Stimulated activated CD4-positive, alpha-beta T cell treated with anti-CD3 and anti-CD28 coated beads, Interleukin-15, amount 100 ng/mL, for 48 hours (primary cell): Measurements from ENCODE around the gene MRPL58.
A peak's percentile ranks its signal among the peaks of the same experiment; 100 is the strongest.
"Not testable (repeated sequence)": the region's sequence is repeated elsewhere in the genome, so short reads cannot be mapped to it uniquely, and the experiment has no call there.

ENCODE experiments used
- DNase-seq, 2 donors: peaks; one replicate each; pipeline ENCODE4 v3.0.0-alpha.2; 2020; ENCODE audit warnings: low read depth in 2 of 2

Gene MRPL58

GRCh38 chr17:74987418-74987908, 25.0 kb upstream of the MRPL58 start, which contains the start of gene CDR2L:
Gene CDR2L (plus strand): TSS chr17:74987632. CDS start chr17:74988044, 412 bp downstream.
- peak; percentile 79 to 90 for DNase-seq

DNA sequence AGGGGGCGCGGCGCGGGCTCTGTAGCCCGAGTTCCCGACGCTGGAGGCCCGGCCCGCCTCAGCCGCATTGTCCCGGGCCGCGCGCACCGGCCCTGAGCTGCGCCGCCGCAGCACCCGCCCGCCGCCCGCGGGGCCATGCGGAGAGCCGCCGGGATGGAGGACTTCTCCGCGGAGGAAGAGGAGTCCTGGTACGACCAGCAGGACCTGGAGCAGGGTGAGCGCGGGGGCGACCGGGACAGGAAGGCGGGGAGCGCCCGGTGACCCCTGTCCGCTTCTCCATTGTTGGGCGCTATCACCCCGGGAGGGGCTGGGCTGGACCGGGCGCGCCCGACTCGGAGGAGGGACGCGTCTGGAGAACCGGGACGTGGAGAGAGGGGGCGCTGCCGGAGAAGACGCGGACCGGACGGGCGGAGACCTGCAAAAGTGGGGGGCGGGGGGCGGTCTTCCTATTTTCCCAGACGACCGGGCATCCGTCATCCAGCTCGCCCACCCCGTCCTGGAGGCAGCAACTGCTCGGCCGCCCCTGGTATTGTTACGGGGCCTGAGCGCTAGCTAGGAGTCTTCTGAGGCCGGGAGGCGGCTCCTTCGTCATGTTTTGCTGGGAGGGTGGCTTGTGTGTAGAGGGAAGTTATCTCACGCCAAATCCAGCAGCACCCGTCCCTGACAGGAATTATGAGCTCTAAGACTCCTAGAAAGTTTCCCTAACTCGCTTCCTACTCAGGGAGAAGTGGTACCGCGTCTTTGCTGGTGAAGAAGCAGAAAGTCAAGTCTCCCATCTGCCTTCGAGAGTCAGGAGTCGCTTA, 24.4 kb upstream of the MRPL58 start:
- DNase-seq: no peak

GRCh38 chr17:74990581-74991105, 21.8 kb upstream of the MRPL58 start:
- no peak for DNase-seq

DNA sequence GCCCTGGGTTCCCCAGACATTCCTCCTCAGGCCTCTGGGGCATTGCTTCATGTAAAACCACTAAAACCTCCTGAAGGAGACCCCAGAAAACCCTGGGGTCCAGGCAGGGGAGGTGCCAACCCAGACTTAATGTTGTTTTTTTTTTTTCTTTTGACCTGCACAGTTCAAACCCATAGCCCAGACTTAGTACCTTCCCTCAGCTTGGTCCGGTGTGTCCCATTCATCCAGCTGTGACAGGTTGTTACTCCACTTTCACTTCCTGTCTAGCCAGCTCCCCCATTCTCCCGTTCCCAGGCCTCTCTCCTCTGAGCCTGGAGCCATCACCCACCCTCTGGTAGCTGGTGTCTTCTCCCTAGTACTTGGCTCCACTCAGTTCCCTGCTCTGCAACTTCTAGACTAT, 20.2 kb upstream of the MRPL58 start:
- DNase-seq: no peak

DNA sequence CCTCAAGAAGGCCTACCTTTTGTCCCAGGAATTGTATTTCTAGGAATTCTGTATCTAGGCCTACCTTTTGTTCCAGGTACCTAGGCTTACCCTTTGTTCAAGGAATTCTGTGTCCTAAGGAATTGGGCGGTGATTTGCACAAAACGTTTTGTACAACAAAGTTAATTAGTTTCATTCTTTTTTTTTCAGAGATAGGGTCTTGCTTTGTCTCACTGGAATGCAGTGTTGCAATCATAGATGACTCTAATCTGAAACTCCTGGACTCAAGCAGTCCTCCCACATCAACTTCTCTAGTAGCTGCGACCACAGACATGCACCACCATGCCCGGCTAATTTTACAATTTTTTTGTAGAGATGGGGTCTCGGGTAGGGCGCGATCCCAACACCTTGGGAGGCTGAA, 18.0 kb upstream of the MRPL58 start:
- DNase-seq: no peak

DNA sequence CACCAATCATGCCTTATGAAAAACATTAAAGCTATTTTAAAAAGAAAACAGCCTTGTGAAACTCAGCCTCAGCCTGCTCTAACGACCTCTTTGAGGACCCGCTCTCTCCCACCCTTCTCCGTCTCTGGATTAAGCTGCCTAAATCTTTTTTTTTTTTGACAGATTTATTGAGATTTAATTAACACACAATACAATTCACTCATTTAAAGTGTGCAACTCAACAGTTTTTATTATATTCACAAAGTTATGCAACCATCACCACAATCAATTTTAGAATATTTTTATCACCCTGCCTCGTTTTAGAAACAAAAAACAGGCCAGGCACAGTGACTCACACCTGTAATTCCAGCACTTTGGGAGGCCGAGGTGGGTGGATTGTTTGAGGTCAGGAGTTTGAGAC, 16.6 kb upstream of the MRPL58 start:
- no peak for DNase-seq

- DNase-seq: no peak
These were observed 13.7 kb upstream of the MRPL58 start for GRCh38 chr17:74998783-74999182.

- DNase-seq: no peak
These were observed 12.9 kb upstream of the MRPL58 start for GRCh38 chr17:74999523-74999922.

- DNase-seq: no peak
These were observed 10.3 kb upstream of the MRPL58 start for GRCh38 chr17:75001915-75002843.

DNA sequence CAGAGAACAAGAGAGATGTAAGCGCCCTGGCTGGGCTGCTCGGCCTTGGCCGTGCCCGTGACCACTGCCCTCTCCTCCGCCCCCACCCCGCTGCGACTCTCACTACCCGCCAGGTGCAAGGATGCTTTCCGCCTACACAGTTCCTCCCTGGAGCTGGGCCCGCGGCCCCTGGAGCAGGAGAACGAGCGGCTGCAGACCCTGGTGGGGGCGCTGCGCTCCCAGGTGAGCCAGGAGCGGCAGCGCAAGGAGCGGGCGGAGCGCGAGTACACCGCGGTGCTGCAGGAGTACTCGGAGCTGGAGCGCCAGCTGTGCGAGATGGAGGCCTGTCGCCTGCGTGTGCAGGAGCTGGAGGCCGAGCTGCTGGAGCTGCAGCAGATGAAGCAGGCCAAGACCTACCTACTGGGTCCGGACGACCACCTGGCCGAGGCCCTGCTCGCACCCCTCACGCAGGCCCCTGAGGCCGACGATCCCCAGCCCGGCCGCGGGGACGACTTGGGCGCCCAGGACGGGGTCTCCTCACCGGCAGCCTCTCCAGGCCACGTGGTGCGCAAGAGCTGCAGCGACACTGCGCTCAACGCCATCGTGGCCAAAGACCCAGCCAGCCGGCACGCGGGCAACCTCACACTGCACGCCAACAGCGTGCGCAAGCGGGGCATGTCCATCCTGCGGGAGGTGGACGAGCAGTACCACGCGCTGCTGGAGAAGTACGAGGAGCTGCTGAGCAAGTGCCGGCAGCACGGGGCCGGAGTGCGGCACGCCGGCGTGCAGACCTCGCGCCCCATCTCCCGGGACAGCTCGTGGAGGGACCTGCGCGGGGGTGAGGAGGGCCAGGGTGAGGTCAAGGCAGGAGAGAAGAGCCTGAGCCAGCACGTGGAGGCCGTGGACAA, 9.2 kb upstream of the MRPL58 start:
- DNase-seq: no peak

GRCh38 chr17:75003957-75004355, 8.5 kb upstream of the MRPL58 start:
- no peak for DNase-seq

DNA sequence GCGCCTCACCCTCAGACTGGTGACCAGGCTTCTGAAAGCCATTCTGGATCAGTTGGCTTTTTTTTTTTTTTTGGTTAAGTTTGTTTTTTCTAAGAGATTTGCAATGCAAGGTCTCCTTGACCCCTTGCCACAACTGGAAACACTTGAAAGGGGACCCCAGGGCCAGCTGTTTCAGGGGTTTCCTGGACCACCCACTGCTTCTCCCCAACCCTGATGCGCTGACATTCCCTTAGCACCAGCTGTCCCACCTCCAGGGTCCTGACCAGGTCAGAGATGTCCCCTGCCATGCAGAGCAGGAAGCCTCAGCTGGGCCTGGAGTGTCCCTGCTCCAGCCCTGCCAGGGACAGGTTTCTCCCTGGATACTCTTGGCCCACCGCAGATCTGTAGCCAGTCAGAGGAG, 8.1 kb upstream of the MRPL58 start:
- DNase-seq: no peak

DNA sequence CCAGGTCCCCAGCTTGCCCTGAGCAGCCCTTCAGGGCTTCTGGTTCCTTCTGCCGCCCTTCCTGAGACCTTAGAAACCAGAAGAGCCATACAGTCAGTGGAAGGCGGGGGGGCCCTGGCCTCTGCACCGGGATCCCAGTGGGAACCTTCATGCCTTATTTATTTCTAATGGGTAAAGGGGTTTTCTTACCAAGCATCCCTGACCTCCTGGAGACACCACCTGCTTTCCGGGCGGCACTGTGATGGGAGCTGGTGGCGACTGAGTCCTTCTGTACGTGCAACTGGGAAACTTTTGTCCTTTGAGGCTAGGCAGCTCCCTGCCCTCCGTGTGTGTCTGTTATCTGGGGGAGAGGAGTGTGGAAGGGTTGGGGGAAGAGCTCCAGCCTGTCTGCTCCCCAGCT, 7.2 kb upstream of the MRPL58 start:
- no peak for DNase-seq

GRCh38 chr17:75006084-75006483, 6.4 kb upstream of the MRPL58 start:
- DNase-seq: not testable (repeated sequence)

GRCh38 chr17:75006653-75007052, 5.8 kb upstream of the MRPL58 start:
- no peak for DNase-seq

- DNase-seq: no peak
These were observed 4.1 kb upstream of the MRPL58 start for GRCh38 chr17:75008373-75008772.

- DNase-seq: no peak
These were observed 3.2 kb upstream of the MRPL58 start for GRCh38 chr17:75009139-75009724.

DNA sequence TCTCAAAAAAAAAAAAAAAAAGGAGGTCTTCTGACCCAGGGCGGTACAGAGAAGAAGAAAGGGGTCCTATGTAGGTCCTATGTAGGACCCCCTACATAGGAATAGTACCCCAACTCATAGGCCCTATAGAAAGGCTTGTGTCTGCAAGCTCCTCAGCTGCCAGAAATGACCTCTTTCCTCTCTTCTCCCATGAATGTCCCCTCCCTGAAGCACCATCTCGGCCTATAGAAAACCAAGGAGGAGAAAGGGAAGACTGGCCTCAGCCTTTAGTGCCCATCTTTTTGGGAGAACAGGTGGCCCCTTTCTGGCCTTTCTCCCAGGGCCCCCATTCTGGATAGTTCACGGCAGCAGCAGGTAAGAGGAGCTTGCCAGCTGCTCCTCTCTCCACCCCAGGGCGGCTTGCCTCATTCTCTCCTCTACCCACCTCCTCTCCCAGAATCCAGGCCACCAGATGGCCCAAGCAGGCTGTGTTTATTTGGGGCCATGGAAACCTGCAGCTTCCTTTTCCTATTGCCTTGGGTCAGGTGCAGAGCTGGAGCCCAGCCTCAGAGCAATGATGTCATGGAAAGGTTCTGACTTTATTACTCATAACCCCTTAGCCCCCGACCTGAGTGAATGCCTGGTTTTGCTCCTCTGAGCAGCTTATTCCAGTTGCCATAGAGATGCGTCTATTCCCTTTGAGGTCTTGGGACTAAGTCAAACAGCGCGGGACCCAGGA, 1.6 kb upstream of the MRPL58 start:
- DNase-seq: no peak

DNA sequence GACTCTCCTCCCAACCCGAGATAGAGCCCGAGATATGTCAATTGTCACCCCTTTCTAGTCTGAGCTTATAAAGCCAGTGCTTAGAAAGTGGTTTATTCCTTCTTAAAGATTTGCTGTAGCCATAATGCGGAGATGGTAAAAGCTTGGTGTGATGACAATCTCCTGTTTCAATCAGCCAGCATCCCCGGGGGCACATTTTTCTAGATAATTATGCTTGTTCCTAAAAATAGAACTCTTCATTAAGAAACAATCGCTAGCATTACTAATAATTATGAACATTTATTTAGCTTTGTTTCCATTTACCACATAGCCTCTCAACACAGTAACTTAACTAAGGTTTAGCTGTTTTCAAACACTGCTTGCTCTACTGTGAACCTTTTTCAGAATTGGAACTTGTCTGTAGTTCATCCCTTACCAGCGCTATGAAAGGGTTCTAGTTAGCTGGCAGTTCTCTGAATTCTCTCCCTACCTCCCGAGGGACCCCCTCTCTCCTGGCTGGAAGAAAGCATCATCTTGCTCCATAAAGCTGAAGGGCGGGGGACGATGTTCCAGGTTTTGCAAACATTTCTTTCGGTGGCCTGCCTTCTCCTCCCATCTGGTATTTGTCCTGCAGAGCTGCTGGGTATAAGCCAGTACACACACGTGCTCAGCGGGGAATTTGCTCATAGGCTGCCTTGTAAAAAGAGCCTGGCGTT, 922 bp upstream of the MRPL58 start:
- no peak for DNase-seq

DNA sequence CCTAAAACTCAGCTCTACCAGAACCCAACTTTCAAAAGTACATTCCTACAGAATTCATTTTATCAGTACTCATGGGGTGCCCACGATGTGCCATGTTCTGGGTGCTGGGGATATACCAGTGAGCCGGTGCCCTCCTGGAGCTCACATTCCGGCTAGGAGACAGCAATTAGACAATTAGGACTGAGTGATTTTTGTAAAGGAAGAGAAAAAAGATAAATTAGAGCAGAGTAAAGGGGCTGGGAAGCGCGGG, 449 bp upstream of the MRPL58 start:
- DNase-seq: no peak
